ENCODE measurements around the gene TMEM184A. TPM values are rescaled to one million over a fixed set of nuclear protein-coding genes. Genes with fewer than 3 reads are reported as not detected.
"Not testable (repeated sequence)": the region's sequence is repeated elsewhere in the genome, so short reads cannot be mapped to it uniquely, and the experiment has no call there.

TMEM184A gene
- total RNA-seq, 2 experiments from 2014 or later, result not detected

DNA sequence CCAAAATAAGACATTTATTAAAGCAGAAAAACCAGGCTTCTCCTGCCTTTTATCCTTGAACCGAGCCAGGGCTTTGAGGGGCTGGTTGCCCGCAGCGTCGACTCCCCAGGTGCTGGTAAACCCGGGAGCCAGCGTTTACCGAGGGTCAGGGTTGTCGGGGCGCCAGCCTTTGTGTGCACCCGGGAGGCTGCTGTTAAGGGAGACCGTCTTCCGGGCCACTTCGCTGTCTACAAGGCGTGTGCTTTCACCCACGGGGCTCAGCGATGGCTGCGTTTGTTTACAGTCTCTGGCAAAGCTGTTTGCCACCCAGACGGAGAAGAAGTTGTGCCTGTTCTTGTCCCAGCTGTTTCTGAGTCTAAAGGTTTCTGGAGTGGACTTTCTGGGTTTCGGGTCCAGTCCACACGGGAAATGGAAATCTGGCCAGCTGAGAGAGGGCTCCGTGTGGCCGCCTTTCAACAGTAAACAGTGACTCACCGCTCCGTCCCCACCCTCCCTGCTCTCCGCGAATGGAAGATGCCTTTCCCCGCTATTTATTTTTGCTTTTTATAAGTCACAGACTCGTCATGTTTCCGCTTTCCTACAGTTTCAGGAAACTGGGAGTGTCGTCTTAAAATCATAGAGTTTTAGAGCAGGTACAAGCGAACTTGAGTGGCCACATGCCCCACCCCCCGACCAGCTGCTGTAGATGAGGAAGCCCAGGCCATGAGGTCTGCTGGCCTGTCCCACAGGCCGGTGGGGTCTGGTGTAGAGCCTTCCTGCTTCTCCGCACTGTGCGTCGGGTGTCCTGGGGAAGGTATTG, 23.4 kb downstream of the TMEM184A start:
- H3K4me3 Mint-ChIP-seq, result peak overlapping the region; percentile 80
- H3K4me1 Mint-ChIP-seq, result peaks cover 32% of the 10 kb centered on the region
- no peaks in the 10 kb centered on the region for H3K36me3 Mint-ChIP-seq
- H3K9me3 Mint-ChIP-seq (ENCODE audit: low read depth), result no peaks in the 10 kb centered on the region
- CTCF ChIA-PET, result interaction anchor here (1.1 to 2.1 kb wide), 3 partner anchors 19 to 58 kb away, joined by 3 to 6 read pairs (median 3); no protein-coding TSS in a partner anchor
- DNase-seq (peak; percentile 69), ATAC-seq (peak; percentile 52)
- peaks cover 2% of the 10 kb centered on the region for H3K27me3 Mint-ChIP-seq
- peak overlapping the region; percentile 90 for H3K27ac Mint-ChIP-seq

- DNase-seq (peak; percentile 48), ATAC-seq (no peak)
- no peaks in the 10 kb centered on the region for H3K9me3 Mint-ChIP-seq (ENCODE audit: low read depth)
- peak overlapping the region; percentile 90 for H3K27ac Mint-ChIP-seq
- no peaks in the 10 kb centered on the region for H3K36me3 Mint-ChIP-seq
- peaks cover 4% of the 10 kb centered on the region for H3K27me3 Mint-ChIP-seq
- peaks cover 32% of the 10 kb centered on the region for H3K4me1 Mint-ChIP-seq
- H3K4me3 Mint-ChIP-seq, result peak overlapping the region; percentile 80
- CTCF ChIA-PET, result interaction anchor here (0.6 to 2.1 kb wide), 4 partner anchors 18 to 58 kb away, joined by 3 to 6 read pairs (median 3); no protein-coding TSS in a partner anchor
Measured at GRCh38 chr7:1531979-1532455, 24.0 kb downstream of the TMEM184A start.

DNA sequence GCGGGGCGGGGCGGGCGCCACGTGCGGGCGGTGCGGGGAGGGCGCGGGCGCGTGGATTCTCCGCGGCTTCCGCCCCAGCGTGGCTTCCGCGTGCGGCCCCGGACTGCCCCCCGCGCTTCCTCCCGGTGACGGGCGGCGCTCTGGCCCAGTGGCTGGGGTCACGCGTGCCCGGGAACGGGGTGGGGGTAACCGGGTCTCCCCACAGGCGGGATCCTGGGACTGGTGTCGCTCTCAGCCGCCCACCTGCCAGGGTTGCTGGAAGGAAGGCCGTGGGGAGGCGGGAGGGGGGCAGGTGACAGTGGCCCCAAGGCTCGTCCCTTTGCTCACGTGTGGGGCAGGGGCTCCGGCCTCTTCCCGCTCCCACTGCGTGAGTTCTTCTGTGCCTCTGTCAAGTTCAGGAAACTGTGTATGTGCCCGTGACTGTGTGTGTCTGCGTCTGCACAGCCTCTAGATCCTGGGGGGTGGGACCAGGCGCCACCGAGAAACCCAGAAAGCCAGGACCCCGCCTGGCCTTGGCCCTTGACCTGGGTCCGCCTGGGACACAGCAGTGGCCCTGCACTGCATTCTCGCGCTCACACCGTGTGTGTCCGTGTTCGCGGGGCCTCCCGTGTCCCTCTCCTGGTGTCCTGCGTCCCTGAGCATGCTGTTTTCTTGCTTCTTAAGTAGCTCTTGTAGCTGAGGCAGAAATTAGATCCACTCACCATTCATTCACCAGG, 24.6 kb downstream of the TMEM184A start:
- CTCF ChIA-PET, result interaction anchor here (0.6 kb wide), 1 partner anchor 21 kb away, joined by 3 read pairs; no protein-coding TSS in a partner anchor
- Mint-ChIP-seq H3K4me1 (peaks cover 32% of the 10 kb centered on the region), H3K27me3 (peaks cover 9% of the 10 kb centered on the region)

GRCh38 chr7:1530946-1531262, 25.1 kb downstream of the TMEM184A start:
- peaks cover 32% of the 10 kb centered on the region for H3K4me1 Mint-ChIP-seq
- CTCF ChIA-PET, result no interaction called here
- H3K36me3 Mint-ChIP-seq, result no peaks in the 10 kb centered on the region
- H3K27me3 Mint-ChIP-seq, result peaks cover 9% of the 10 kb centered on the region
- H3K9me3 Mint-ChIP-seq (ENCODE audit: low read depth), result no peaks in the 10 kb centered on the region
- H3K27ac Mint-ChIP-seq, result no peak overlapping the region
- H3K4me3 Mint-ChIP-seq, result no peak overlapping the region
- no peak for DNase-seq
- ATAC-seq, result peak; percentile 1

More for the DNA sequence above, 24.6 kb downstream of the TMEM184A start:
- peak overlapping the region; percentile 90 for H3K27ac Mint-ChIP-seq
- H3K36me3 Mint-ChIP-seq, result no peaks in the 10 kb centered on the region
- H3K4me3 Mint-ChIP-seq, result peak overlapping the region; percentile 80
- no peaks in the 10 kb centered on the region for H3K9me3 Mint-ChIP-seq (ENCODE audit: low read depth)
- ATAC-seq (peak; percentile 14), DNase-seq (peak; percentile 55)

DNA sequence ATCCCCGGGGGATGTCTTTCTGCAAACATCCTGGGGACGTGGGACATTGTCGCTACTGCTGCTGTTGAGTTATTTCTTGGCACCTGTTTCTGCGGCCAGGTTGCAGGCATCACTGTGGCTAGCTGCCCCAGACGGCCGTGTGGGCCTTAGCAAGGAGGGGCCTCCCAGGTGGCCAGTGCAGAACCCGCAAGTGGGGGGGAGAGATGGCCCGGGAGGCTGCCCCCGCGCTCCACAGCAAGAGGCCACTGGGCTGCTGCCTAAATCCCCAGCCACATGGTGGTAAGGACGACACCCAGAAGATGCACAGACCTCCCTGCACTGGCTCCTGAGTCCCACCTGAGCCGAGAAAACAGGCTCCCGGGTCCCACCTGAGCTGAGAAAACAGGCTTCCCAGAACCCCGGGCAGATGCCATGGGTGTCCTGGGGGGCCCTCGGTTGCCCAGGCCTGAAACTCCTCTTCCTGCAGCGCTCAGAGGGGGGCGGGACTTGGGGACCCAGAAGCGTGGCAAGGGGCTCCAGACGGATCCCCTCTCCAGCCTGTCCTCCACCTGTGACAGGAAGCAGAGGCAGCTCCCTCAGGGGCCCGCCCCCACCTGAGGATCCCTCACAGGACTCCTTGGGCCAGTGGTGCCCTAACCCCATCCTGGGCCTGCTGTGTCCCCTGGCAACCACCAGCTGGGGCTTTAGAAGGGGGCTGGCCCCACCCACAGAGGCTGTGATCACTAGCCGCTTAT, 26.5 kb downstream of the TMEM184A start:
- Mint-ChIP-seq H3K4me1 (peaks cover 32% of the 10 kb centered on the region), H3K27me3 (peaks cover 13% of the 10 kb centered on the region)
- no peak for ATAC-seq

DNA sequence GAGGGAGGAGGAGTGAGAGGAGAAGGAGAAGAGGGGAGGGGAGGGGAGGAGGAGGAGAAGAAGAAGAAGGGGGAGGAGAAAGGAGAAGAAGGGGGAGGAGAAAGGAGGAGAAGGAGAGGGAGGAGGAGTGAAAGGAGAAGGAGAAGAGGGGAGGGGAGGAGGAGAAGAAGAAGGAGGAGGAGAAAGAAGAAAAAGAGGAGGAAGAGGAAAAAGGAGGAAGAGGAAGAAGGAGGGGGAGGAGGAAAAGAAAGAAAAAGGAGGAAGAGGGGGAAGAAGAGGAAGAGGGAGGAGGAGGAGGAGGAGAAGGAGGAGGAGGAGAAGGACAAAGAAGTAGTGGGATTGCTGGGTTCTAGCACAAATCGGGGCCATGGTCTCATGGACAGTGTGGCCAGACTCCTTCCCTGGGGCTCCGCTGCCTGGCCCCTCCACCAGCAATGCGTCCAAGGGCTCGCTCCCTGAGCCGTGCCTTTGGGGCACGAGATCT, 29.7 kb downstream of the TMEM184A start:
- peaks cover 13% of the 10 kb centered on the region for H3K27me3 Mint-ChIP-seq
- CTCF ChIA-PET, result no interaction called here
- H3K9me3 Mint-ChIP-seq (ENCODE audit: low read depth), result no peaks in the 10 kb centered on the region
- ATAC-seq (no peak), DNase-seq (no peak)
- H3K4me1 Mint-ChIP-seq, result no peaks in the 10 kb centered on the region
- no peaks in the 10 kb centered on the region for H3K36me3 Mint-ChIP-seq
- H3K27ac Mint-ChIP-seq, result no peak overlapping the region
- H3K4me3 Mint-ChIP-seq, result no peak overlapping the region

More for the DNA sequence above, 26.5 kb downstream of the TMEM184A start:
- Mint-ChIP-seq H3K27ac (peak overlapping the region; percentile 52), H3K4me3 (no peak overlapping the region), H3K9me3 (ENCODE audit: low read depth) (no peaks in the 10 kb centered on the region), H3K36me3 (no peaks in the 10 kb centered on the region)
- no peak for DNase-seq
- CTCF ChIA-PET, result no interaction called here

- CTCF ChIA-PET, result interaction anchor here (1.1 to 1.4 kb wide), 2 partner anchors 19 to 31 kb away, joined by 3 to 4 read pairs; partner anchors contain the start of gene TMEM184A
- no peaks in the 10 kb centered on the region for H3K9me3 Mint-ChIP-seq (ENCODE audit: low read depth)
- H3K36me3 Mint-ChIP-seq, result no peaks in the 10 kb centered on the region
- no peaks in the 10 kb centered on the region for H3K4me1 Mint-ChIP-seq
- H3K4me3 Mint-ChIP-seq, result no peak overlapping the region
- peaks cover 13% of the 10 kb centered on the region for H3K27me3 Mint-ChIP-seq
- ATAC-seq (no peak), DNase-seq (no peak)
- no peak overlapping the region for H3K27ac Mint-ChIP-seq
Measured at GRCh38 chr7:1525409-1525808, 30.6 kb downstream of the TMEM184A start.

DNA sequence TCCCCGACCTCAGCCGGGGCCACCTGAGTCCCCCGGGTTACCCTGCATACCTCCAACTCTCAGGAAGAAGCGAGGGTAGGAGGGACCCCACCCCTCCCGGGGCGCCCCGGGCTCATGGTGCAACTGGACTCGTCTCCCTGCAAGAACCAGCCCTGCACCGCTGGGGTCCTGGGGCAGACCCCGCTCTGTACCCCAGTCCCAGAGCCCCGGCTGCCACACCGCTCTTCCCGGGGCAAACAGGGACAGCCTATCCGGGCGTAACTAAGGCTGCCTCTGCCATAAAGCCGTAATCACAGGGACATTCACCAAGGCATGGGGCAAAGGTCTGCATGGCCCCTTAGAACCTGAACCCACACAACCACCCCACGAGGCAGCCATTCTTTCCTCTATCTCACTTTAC, 32.2 kb downstream of the TMEM184A start:
- Mint-ChIP-seq H3K27me3 (peaks cover 13% of the 10 kb centered on the region), H3K4me1 (no peaks in the 10 kb centered on the region), H3K27ac (no peak overlapping the region), H3K36me3 (no peaks in the 10 kb centered on the region), H3K4me3 (no peak overlapping the region), H3K9me3 (ENCODE audit: low read depth) (no peaks in the 10 kb centered on the region)
- CTCF ChIA-PET, result interaction anchor here (1.4 kb wide), 1 partner anchor 32 kb away, joined by 4 read pairs; the partner anchor contains the start of gene TMEM184A
- DNase-seq (no peak), ATAC-seq (no peak)

DNA sequence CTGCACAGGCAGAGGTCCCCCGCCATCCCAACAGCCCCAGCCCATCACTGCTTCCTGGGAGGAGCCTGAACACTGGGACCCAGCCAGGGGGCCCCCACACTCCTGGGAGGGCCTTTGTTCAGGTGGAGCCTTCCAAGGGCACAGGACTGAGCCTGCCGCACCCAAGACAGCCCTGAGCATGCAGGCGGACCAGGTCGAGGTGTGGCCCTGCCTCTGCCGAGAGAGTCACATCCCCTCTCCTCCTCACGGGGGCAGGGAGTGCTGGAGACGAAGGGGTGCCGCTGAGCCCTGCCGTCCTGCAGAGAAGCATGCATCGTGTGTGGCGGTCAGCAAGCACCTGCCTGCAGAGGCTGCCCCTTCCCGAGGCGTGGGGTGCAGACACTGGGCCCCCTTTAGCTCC, 32.8 kb downstream of the TMEM184A start:
- Mint-ChIP-seq H3K9me3 (ENCODE audit: low read depth) (no peaks in the 10 kb centered on the region), H3K27ac (no peak overlapping the region), H3K4me1 (no peaks in the 10 kb centered on the region)

DNA sequence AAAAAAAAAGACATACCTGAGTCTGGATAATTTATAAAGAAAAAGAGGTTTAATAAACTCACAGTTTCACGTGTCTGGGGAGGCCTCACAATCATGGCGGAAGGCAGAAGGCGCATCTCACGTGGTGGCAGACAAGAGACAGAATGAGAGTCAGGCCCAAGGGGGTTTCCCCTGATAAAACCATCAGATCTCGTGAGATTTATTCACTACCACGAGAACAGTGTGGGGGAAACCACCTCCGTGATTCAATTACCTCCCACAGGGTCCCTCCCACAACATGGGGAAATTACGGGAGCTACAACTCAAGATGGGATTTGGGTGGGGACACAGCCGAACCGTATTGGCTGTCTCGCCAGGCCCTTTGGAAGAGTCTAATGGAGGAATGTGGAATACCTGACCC, 34.5 kb downstream of the TMEM184A start:
- Mint-ChIP-seq H3K9me3 (ENCODE audit: low read depth) (no peaks in the 10 kb centered on the region), H3K4me1 (no peaks in the 10 kb centered on the region), H3K27ac (no peak overlapping the region), H3K36me3 (no peaks in the 10 kb centered on the region), H3K27me3 (peaks cover 4% of the 10 kb centered on the region), H3K4me3 (no peak overlapping the region)
- CTCF ChIA-PET, result interaction anchor here (0.8 kb wide), 1 partner anchor 914 kb away, joined by 3 read pairs; no protein-coding TSS in a partner anchor
- DNase-seq (no peak), ATAC-seq (no peak)

More for the DNA sequence above, 32.8 kb downstream of the TMEM184A start:
- H3K36me3 Mint-ChIP-seq, result no peaks in the 10 kb centered on the region
- no peak for ATAC-seq
- no peak for DNase-seq
- CTCF ChIA-PET, result no interaction called here
- H3K4me3 Mint-ChIP-seq, result no peak overlapping the region
- peaks cover 13% of the 10 kb centered on the region for H3K27me3 Mint-ChIP-seq

GRCh38 chr7:1520539-1521234, 35.3 kb downstream of the TMEM184A start:
- no peak overlapping the region for H3K4me3 Mint-ChIP-seq
- no peaks in the 10 kb centered on the region for H3K36me3 Mint-ChIP-seq
- no peaks in the 10 kb centered on the region for H3K4me1 Mint-ChIP-seq
- CTCF ChIA-PET, result interaction anchor here (2.1 kb wide), 1 partner anchor 16 kb away, joined by 8 read pairs; the partner anchor contains the start of gene INTS1
- H3K9me3 Mint-ChIP-seq (ENCODE audit: low read depth), result no peaks in the 10 kb centered on the region
- no peak for DNase-seq
- no peak overlapping the region for H3K27ac Mint-ChIP-seq
- H3K27me3 Mint-ChIP-seq, result peaks cover 4% of the 10 kb centered on the region
- no peak for ATAC-seq

- H3K27ac Mint-ChIP-seq, ATAC-seq: not testable (repeated sequence)
Measured at GRCh38 chr7:1519322-1519922, 36.6 kb downstream of the TMEM184A start.

More at GRCh38 chr7:1519322-1519922, 36.6 kb downstream of the TMEM184A start:
- CTCF ChIA-PET, result interaction anchor here (0.7 to 2.1 kb wide), 2 partner anchors 15 to 688 kb away, joined by 3 to 8 read pairs; partner anchors contain the start of gene INTS1
- H3K27me3 Mint-ChIP-seq; H3K36me3 Mint-ChIP-seq; H3K9me3 Mint-ChIP-seq (ENCODE audit: low read depth); DNase-seq; H3K4me3 Mint-ChIP-seq; H3K4me1 Mint-ChIP-seq: not testable (repeated sequence)

Data from activated CD8-positive, alpha-beta memory T cell treated with anti-CD3 and anti-CD28 coated beads, Interleukin-2, amount 10 ng/mL, durations not matched to agents 7 days and 5 days (primary cell).